ENCODE measurements around the gene KCNJ16.

GRCh38 chr17:70158180-70158579 is 83.2 kb downstream of the KCNJ16 start:
- TF ChIP-seq TCF7L2 (IDR thresholded peaks at IDR 0.05; ENCODE audit: low read depth, low read length): no peak
- TF ChIP-seq, protein P1, sequence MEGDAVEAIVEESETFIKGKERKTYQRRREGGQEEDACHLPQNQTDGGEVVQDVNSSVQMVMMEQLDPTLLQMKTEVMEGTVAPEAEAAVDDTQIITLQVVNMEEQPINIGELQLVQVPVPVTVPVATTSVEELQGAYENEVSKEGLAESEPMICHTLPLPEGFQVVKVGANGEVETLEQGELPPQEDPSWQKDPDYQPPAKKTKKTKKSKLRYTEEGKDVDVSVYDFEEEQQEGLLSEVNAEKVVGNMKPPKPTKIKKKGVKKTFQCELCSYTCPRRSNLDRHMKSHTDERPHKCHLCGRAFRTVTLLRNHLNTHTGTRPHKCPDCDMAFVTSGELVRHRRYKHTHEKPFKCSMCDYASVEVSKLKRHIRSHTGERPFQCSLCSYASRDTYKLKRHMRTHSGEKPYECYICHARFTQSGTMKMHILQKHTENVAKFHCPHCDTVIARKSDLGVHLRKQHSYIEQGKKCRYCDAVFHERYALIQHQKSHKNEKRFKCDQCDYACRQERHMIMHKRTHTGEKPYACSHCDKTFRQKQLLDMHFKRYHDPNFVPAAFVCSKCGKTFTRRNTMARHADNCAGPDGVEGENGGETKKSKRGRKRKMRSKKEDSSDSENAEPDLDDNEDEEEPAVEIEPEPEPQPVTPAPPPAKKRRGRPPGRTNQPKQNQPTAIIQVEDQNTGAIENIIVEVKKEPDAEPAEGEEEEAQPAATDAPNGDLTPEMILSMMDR (CRISPR knock-in tag; IDR thresholded peaks at IDR 0.05): no peak
- TF ChIP-seq SNAPC2 (CRISPR knock-in tag; IDR thresholded peaks at IDR 0.05): no peak
- TF ChIP-seq E2F2 (CRISPR knock-in tag; IDR thresholded peaks at IDR 0.05; ENCODE audit: borderline replicate concordance): no peak
- no peak for TF ChIP-seq ZBTB4 (CRISPR knock-in tag; IDR thresholded peaks at IDR 0.05; ENCODE audit: borderline replicate concordance)
- TF ChIP-seq FOXM1 (CRISPR knock-in tag; IDR thresholded peaks at IDR 0.05): no peak
- no peak for TF ChIP-seq IRF2 (CRISPR knock-in tag; IDR thresholded peaks at IDR 0.05)
- no peak for TF ChIP-seq EZH2 (conservative IDR thresholded peaks at IDR 0.05; ENCODE audit: low read depth, low read length)

Data from HepG2 (cell line).